ENCODE results near the gene ESPN. TPM values are rescaled to one million over a fixed set of nuclear protein-coding genes. Genes with fewer than 3 reads are reported as not detected.
"Not testable (repeated sequence)": the region's sequence is repeated elsewhere in the genome, so short reads cannot be mapped to it uniquely, and the experiment has no call there.

ESPN gene
- total and polyA plus RNA-seq, 2 of the 4 experiments (the other 2 are of a cell fraction), result under 0.01 to 0.02 TPM

GRCh38 chr1:6435547-6435946 lies 11.0 kb downstream of the ESPN start:
- Histone ChIP-seq H3K4me2 (ENCODE audit: low read depth, low read length) (no peak overlapping the region), H3K9ac (ENCODE audit: low read depth, low read length) (no peak overlapping the region), H2AK9ac (replicated peaks; ENCODE audit: low read depth, low read length, poor library complexity) (no peak overlapping the region), H4K5ac (ENCODE audit: low read depth, low read length) (no peak overlapping the region), H2AFZ (replicated peaks; ENCODE audit: low read length, poor library complexity) (no peak overlapping the region), H3K79me1 (ENCODE audit: low read depth in 1 of 2, low read length in 2 of 2) (no peaks in the 10 kb centered on the region), H3K36me3 (ENCODE audit: control insufficient read depth, insufficient read depth, low read length) (no peaks in the 10 kb centered on the region), H3K4me1 (ENCODE audit: control insufficient read depth, insufficient read depth, low read length) (peaks cover under 1% of the 10 kb centered on the region; the same call in 1 of the 2 replicates), H4K20me1 (ENCODE audit: insufficient read depth, low read length) (no peaks in the 10 kb centered on the region; the same call in 1 of the 2 replicates), H4K8ac (ENCODE audit: low read depth in 2 of 2, low read length in 2 of 2) (no peak overlapping the region), H3K9me1 (ENCODE audit: insufficient read depth, low read length) (no peaks in the 10 kb centered on the region), H3K27ac (ENCODE audit: insufficient read depth, low read length) (no peak overlapping the region), H3K14ac (replicated peaks; ENCODE audit: low read depth, low read length) (no peak overlapping the region), H2BK120ac (ENCODE audit: low read depth, low read length) (no peak overlapping the region), H3K18ac (ENCODE audit: low read depth, low read length) (no peak overlapping the region), H3K23ac (ENCODE audit: low read depth, low read length) (no peak overlapping the region), H2BK5ac (ENCODE audit: low read depth, low read length, poor library complexity, severe bottlenecking) (no peak overlapping the region), H3K4ac (ENCODE audit: low read depth, low read length) (no peak overlapping the region), H3K56ac (ENCODE audit: extremely low read depth, insufficient read depth, low read length) (no peak overlapping the region), H2BK20ac (ENCODE audit: low read depth, low read length) (no peak overlapping the region), H4K91ac (ENCODE audit: insufficient read depth, low read depth, low read length) (no peak overlapping the region), H3K9me3 (ENCODE audit: control insufficient read depth, insufficient read depth, low read length) (no peaks in the 10 kb centered on the region), H3K27me3 (ENCODE audit: control insufficient read depth, insufficient read depth, low read length) (peaks cover 41% of the 10 kb centered on the region), H3K4me3 (ENCODE audit: insufficient read depth, low read depth, low read length) (no peak overlapping the region), H2AK5ac (ENCODE audit: low read depth, low read length) (no peak overlapping the region), H2BK15ac (ENCODE audit: low read depth, low read length) (no peak overlapping the region)
- no CpG with 5 or more reads among the region's 3 CpGs for WGBS, 2 experiments (ENCODE audit: extremely low coverage in 2 of 2, insufficient read length in 1 of 2)
- no peak for TF ChIP-seq USF2 (IDR thresholded peaks at IDR 0.05; ENCODE audit: low read depth, low read length)
- no peak for TF ChIP-seq RCOR1 (IDR thresholded peaks at IDR 0.05; ENCODE audit: insufficient replicate concordance, low read length)
- TF ChIP-seq FOS (IDR thresholded peaks at IDR 0.05; ENCODE audit: low read depth, low read length), result no peak
- TF ChIP-seq POLR2A (IDR thresholded peaks at IDR 0.05; ENCODE audit: low read depth, low read length), result no peak
- no peak for TF ChIP-seq MAFK (IDR thresholded peaks at IDR 0.05; ENCODE audit: low read depth, low read length)
- no peak for TF ChIP-seq NFE2L2 (IDR thresholded peaks at IDR 0.05; ENCODE audit: low read depth, low read length)
- ATAC-seq (ENCODE audit: low read depth), result no peak
- in situ Hi-C loops (cut with MboI; ENCODE audit: low sequenced_read_pairs) (no loop called here), dilution Hi-C loops (cut with HindIII; ENCODE audit: low sequenced_read_pairs, unreplicated experiment) (no loop called here), intact Hi-C loops (cut with micrococcal nuclease) (loop anchor here (5.0 kb wide), 2 partner anchors 73 to 88 kb away; no protein-coding TSS in a partner anchor)
- no peak for DNase-seq
- POLR2A ChIA-PET (ENCODE audit: unreplicated experiment), result no interaction called here
- no TSS peak for BruUV-seq (replicated peaks)
- CTCF ChIA-PET, result no interaction called here

GRCh38 chr1:6436277-6436676 lies 11.7 kb downstream of the ESPN start:
- ATAC-seq (ENCODE audit: low read depth); H3K4me2 ChIP-seq (ENCODE audit: low read depth, low read length); H2BK15ac ChIP-seq (ENCODE audit: low read depth, low read length); H4K8ac ChIP-seq (ENCODE audit: low read depth in 2 of 2, low read length in 2 of 2); H4K20me1 ChIP-seq (ENCODE audit: insufficient read depth, low read length); H2AK9ac ChIP-seq (replicated peaks; ENCODE audit: low read depth, low read length, poor library complexity); H2BK120ac ChIP-seq (ENCODE audit: low read depth, low read length); H3K36me3 ChIP-seq (ENCODE audit: control insufficient read depth, insufficient read depth, low read length); H2AFZ ChIP-seq (replicated peaks; ENCODE audit: low read length, poor library complexity); H3K23ac ChIP-seq (ENCODE audit: low read depth, low read length); H4K5ac ChIP-seq (ENCODE audit: low read depth, low read length); H3K18ac ChIP-seq (ENCODE audit: low read depth, low read length); POLR2A ChIA-PET (ENCODE audit: unreplicated experiment); H3K4me3 ChIP-seq (ENCODE audit: insufficient read depth, low read depth, low read length); BruUV-seq (replicated peaks); H3K9ac ChIP-seq (ENCODE audit: low read depth, low read length); H3K9me3 ChIP-seq (ENCODE audit: control insufficient read depth, insufficient read depth, low read length); H3K4me1 ChIP-seq (ENCODE audit: control insufficient read depth, insufficient read depth, low read length); H3K14ac ChIP-seq (replicated peaks; ENCODE audit: low read depth, low read length); H2AK5ac ChIP-seq (ENCODE audit: low read depth, low read length); H3K79me1 ChIP-seq (ENCODE audit: low read depth in 1 of 2, low read length in 2 of 2); H4K91ac ChIP-seq (ENCODE audit: insufficient read depth, low read depth, low read length); dilution Hi-C loops (cut with HindIII; ENCODE audit: low sequenced_read_pairs, unreplicated experiment); H3K56ac ChIP-seq (ENCODE audit: extremely low read depth, insufficient read depth, low read length); H2BK20ac ChIP-seq (ENCODE audit: low read depth, low read length); H3K4ac ChIP-seq (ENCODE audit: low read depth, low read length); H3K27ac ChIP-seq (ENCODE audit: insufficient read depth, low read length); H3K9me1 ChIP-seq (ENCODE audit: insufficient read depth, low read length); in situ Hi-C loops (cut with MboI; ENCODE audit: low sequenced_read_pairs); H2BK5ac ChIP-seq (ENCODE audit: low read depth, low read length, poor library complexity, severe bottlenecking); DNase-seq: not testable (repeated sequence)
- intact Hi-C loops (cut with micrococcal nuclease), result loop anchor here (5.0 kb wide), 2 partner anchors 74 to 89 kb away; no protein-coding TSS in a partner anchor
- peaks cover 41% of the 10 kb centered on the region for H3K27me3 ChIP-seq (ENCODE audit: control insufficient read depth, insufficient read depth, low read length)
- CTCF ChIA-PET, result interaction anchor here (2.9 kb wide), 1 partner anchor 74 kb away, joined by 10 read pairs; no protein-coding TSS in a partner anchor
- no CpG with 5 or more reads among the region's 3 CpGs for WGBS, 2 experiments (ENCODE audit: extremely low coverage in 2 of 2, insufficient read length in 1 of 2)
